CD4-positive, alpha-beta T cell treated with Interleukin-6 for 4 hours (primary cell): ENCODE measurements around the gene OSMR.
"Not testable (repeated sequence)": the region's sequence is repeated elsewhere in the genome, so short reads cannot be mapped to it uniquely, and the experiment has no call there.

Experiments
- DNase-seq: peaks from one replicate; pipeline ENCODE4 v3.0.0-alpha.2; 2020; ENCODE audit warnings: mixed read lengths

The OSMR gene

DNA sequence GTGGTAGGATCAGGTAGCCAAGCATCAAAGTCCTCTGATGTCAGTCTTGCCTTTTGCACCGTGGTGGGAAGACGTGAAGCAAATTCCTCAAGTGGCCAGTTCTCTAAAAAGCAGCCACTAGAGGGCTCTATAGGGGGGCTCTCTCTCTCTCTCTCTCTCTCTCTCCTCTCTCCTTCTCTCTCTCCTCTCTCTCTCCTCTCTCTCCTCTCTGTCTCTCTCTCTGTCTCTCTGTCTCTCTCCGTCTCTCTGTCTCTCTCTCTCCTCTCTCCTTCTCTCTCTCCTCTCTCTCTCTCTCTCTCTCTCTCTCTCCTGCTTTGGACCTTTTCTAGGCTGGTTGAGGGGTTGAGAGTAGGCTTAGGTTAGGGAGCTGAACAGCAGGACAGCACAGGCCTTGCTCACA lies 13.9 kb upstream of the OSMR start:
- no peak for DNase-seq

DNA sequence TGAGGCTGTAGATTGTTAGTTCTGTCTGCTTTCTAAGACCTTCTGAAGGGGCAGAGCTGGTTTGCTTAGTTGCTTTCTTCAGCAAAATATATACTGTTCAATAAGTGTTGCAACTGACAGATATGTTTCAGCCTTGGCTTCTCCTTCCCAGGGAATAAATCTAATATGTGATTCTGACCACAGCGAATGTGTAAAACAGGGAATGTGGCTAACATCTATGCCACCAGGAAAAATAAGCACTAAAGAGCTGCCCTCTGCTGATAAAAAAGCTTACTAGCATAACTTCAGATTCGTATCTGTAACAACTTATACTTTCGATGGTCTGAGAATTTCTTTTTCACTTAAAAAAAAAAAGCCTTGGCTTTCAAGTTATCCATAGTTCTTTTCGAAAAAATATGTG lies 13.0 kb upstream of the OSMR start:
- DNase-seq: no peak

DNA sequence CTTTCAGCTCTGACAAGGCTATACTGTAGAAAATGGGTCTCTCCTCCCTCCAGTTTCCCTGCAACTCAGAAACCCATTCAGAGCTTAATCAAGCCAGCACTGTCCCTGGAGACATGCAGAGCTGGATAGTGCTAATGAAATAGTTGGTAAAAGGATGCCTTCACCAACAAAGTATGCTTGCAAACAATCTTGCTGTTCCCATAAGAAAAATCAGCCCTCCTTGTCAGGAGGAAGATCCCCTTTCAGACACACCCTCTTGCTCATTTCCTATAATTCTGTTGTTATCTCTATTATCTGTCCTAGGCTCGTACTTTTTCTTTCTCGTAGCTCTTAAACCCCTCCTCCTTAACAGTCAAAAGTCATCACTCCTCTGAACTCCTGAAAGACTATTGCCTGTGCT lies 9.9 kb upstream of the OSMR start:
- DNase-seq: no peak

DNA sequence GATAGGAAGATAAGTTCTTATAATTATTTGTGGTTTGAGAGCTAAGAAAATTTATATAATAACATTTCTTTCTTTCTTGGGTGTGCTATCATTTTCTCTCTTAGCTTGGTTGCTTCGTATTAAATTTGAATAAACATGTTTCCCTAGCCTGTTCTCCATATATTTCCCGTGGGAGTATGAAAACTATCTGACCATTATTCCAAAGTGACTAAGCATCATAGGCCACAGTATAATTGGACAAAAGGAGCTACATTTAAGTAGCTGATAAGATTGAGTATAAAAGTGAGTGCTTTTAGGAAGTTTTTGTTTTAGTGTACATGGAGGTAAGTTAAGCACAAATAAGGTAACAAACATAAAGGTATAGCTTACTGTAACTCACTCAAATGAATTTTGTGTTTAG lies 8.4 kb upstream of the OSMR start:
- no peak for DNase-seq

DNA sequence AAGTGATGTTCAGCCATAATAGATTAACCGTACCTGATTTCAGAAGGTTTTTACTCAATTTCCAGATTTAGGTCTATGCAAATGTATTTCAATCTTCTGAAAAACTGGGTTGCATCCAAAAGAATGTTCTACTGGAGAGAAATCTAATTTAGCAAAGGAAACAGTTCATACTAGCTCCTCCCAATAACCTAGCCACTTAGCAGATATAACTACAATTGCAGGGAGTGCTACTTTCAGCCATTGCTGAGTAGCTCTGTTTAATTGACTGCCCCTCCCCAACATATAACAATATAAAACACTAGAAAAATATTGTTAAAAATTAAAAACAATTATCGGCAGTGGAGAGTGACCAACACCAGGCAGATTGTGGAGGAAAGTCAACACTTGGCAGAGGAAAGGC lies 7.9 kb upstream of the OSMR start:
- no peak for DNase-seq

DNA sequence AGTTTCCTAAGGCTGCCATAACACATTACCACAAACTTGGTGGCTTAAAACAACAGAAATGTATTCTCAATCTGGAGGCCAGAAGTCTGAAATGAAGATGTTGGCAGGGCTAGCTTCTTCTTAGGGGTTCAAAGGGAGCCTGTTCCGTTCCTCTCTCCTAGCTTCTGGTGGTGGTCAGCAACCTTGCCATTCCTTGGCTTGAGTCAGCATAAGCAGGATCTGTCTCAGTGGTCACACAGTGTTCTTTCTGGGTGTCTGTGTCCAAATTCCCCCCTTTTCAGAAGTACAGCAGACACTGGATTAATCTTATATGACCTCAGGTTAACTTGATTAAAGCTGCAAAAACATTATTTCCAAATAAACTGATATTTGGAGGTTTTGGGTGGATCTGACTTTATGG lies 2.1 kb upstream of the OSMR start:
- no peak for DNase-seq

DNA sequence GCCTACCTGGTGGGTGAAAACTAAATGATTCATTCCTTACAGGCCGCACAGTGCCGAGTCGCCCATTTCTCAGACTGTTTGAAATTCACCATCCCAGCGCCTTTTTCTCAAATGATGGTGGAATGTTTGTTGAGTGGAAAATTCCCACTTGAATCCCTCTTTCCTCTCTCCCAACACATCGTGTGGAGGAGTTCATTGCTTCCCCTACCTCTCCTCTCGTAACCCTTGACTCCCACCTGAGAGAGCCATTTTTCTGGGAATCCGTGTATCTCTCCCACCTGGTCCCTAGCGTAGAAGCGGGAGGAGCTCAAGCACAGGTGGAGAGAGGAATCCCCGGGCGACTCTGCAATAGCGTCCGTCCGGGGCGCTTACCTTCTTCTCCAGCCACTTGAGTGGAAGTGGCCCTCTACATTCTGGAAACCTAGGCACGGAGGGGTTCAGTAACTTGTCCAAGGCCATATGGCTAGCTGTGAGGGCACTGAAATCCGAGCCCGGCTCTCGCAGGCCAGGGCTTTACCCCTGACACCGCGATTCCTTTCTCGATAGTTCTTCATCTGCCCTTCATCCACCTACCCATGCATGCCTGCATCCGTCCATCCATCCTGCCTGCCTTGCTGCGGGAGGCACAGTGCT lies 683 bp downstream of the OSMR start:
- no peak for DNase-seq

DNA sequence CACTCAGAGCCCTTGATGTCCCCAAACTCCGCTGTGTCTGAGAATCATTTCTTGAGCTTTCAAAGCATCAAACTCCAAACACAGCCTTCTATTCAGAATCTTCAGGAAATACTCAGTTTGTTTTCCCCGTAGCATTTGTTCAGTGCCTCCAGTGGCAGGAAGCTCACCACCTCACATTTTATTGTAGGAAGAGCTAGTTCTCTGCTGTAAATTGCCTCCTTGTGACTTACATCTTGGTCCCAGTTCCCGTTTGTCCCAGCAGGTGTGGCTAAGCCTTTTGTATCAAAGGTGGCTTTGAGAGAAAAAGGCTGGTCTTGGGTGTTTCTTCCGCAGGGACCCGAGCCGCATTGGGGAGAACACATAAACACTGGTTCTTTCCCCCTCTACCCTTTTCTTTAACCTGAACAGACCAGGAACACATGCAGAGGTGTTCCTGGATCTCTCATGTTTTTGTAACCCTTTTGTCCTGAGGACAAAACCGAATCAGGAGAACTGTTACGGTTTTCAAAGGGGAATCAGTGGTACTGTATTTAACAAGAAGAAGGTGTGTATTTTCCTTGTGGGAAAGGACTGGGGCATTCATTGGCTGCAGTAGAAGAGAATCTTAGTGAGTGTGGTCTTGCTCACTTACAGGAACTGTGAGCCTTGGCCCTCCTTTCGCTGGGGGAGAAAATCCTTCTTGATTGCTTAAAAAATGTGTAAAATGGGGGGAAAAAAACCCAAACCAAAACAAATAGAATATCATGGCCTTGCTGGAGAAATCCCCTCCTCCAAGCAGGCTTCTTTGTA lies 1.9 kb downstream of the OSMR start:
- DNase-seq: no peak

DNA sequence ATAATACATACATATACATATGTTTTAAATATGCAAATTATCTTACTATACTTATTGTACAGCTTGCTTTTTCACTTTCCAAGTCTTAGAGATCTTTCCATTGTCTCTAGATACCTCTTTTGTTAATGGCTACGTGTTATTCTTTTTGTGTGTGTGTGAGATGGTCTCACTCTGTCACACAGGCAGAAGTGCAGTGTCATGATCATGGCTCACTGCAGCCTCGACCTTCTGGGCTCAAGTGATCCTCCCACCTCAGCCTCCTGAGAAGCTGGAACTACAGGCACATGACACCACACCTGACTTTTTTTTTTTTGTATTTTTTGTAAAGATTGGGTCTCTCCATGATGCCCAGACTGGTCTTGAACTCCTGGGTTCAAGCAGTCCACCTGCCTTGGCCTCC lies 2.8 kb downstream of the OSMR start:
- no peak for DNase-seq

DNA sequence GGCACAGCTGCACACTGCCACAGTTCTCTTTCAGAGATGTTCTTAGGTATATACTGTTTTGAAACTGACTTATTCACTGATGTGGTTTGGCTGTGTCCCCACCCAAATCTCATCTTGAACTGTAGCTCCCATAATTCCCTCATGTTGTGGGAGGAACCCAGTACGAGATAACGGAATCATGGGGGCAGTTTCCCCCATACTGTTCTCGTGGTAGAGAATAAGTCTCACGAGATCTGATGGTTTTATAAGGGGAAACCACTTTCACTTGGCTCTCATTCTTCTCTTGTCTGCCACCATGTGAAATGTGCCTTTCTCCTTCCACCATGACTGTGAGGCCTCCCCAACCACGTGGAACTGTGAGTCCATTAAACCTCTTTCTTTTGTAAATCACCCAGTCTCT lies 5.8 kb downstream of the OSMR start:
- DNase-seq: not testable (repeated sequence)

DNA sequence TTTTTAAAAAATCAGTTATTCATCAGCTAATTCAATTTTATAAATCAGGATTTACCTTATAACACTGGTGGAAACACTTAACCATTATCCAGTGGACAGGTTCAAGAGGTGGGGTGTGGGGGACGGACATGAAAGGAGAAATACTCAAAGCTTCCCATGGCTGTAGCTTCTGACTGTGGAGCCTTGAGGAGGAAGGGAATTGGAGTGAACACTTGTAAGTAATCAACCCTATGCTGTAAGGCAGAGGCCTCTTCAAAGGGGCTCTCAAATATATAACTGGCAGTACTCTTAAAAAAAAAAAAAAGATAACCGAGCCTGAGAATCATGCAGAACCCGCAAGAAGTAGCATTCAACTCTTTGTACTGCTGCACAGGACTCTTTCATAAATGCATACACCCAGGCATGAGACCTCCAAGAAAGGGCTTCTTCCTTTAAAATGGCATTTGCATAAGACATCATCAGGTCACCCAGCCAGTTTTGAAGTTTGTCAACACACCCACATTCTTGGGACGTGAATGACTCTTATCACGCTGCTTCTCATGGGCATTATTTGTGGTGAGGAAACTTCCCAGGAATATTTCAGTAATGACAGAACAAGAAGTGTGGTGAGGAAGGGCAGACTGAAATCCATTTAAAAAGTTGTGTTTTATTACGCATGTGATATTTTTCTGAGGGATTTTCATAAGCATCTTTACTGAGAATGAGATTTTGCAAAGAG lies 8.1 kb downstream of the OSMR start:
- DNase-seq: no peak

DNA sequence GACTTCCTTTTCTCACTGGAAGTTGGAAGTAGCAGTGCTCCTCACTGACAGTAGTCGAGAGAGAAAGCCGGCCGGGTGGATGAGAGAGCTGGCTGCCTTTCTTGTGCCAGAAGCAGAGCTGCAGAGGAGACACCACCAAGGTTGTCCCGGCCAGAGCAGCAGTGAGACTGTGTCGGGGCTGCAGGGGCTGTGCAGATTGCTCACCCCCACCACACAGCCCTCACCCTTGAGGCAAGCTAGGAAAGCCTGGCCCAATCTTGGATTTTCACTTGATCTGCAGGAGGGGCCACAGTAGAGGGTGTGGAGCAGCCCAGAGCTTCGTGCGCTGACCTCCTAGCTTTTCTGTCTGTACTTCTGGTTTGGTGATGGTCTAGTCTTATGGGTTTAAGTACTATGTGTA lies 9.1 kb downstream of the OSMR start:
- DNase-seq: no peak

DNA sequence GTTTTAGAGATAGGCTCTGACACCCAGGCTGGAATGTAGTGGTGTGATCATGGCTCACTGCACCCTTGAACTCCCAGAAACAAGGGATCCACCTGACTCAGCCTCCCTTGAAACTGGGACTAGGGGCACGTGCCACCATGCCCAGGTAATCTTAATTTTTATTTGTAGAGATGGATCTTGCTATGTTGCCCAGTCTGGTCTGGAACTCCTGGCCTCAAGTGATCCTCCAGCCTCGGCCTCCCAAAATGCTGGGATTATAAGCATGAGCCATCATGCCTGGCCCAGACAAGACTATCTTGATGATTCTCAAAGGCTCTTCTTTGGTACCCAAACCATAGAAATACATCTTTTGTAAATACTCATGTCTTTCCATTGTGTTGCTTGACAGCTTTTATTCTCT lies 10.8 kb downstream of the OSMR start:
- no peak for DNase-seq

DNA sequence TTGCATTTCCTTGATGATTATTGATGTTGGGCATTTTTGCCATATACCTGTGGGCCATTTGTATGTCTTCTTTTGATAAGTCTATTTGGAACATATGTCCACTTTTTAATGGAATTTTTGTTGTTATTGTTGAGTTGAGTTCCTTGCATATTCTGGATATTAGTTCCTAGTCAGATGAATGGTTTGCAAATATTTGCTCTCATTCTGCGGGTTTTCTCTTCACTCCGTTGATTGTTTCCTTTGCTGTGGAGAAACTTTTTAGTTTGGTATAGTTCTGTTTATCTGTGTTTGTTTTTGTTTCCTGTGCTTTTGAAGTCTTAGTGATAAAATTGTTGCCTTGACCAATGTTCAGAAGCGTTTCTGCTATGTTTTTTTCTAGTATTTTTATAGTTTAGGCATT lies 13.0 kb downstream of the OSMR start:
- DNase-seq: no peak

DNA sequence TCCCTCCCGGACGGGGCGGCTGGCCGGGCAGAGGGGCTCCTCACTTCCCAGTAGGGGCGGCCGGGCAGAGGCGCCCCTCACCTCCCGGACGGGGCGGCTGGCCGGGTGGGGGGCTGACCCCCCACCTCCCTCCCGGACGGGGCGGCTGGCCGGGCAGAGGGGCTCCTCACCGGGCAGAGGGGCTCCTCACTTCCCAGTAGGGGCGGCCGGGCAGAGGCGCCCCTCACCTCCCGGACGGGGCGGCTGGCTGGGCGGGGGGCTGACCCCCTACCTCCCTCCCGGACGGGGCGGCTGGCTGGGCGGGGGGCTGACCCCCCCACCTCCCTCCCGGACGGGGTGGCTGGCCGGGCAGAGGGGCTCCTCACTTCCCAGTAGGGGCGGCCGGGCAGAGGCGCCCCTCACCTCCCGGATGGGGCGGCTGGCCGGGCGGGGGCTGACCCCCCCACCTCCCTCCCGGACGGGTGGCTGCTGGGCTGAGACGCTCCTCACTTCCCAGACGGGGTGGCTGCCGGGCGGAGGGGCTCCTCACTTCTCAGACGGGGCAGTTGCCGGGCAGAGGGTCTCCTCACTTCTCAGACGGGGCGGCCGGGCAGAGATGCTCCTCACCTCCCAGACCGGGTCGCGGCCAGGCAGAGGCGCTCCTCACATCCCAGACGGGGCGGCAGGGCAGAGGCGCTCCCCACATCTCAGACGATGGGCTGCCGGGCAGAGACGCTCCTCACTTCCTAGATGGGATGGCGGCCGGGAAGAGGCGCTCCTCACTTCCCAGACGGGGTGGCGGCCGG lies 16.4 kb downstream of the OSMR start:
- not testable (repeated sequence) for DNase-seq

DNA sequence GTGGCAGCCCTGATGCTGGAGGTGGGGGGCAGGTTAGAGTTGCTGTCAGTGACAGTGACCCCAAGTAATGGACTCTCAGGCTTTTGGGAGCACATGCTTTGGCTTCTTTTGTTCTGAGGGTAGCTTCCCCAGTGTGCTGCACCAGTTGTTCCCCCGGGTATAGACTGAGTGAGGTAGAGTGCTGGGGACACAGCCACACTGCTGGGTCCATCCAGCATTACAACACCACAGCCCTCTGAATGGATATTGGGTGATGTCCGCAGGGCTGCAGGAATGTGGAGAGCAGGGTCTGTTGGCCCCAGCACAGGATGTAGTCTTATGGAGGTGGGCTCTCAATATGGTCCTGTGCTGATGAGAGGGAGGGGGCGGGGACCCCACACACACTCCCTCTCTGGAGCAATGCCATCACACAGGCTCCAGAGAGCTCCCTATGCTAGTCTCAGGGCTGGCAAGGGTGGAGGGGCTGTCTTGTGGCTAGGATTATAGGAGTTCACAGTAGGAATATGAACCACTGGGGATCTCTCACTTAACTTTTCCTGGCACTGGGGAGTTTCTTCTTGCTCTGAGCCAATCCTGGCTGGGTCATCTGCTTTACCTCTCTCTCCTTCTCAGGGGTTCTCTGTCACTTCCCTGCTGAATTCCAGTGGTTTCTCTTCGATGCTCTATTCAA lies 20.7 kb downstream of the OSMR start:
- no peak for DNase-seq

DNA sequence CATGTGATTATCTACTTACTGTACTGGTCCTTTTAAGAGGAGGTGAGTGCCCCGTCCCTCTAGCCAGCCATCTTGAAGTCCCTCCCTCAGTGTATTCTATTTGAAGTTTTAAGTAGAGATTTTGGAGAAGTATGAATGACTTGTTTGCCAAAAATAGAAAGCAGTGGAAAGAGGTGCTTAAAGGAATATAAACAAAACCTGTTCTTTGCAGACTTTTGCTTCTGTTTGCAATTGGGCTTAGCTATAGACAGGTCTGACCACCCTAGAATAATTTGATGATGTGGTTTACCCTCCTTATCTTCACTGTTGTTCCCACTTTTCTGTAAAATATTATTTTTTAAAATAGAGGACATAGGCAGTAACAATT lies 21.2 kb downstream of the OSMR start:
- no peak for DNase-seq

DNA sequence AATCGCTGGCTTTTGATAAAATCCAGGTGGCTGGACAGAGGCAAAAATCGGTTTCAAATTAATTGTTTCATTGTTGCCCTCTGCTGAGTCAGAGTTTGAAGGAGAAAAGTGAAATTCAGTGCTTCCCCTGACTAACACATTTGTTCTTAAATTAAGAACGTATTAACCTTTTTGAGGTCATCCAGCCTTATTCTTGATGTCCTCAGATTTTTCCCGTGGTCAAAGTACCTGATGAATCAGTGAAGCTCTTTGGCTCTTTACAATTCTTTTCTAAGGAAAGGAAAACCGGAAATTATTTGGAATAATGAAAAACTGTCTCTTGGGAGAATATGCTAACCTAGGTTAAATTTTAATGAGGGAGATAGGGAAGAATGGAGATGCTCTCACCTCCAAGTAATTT lies 21.6 kb downstream of the OSMR start:
- no peak for DNase-seq

DNA sequence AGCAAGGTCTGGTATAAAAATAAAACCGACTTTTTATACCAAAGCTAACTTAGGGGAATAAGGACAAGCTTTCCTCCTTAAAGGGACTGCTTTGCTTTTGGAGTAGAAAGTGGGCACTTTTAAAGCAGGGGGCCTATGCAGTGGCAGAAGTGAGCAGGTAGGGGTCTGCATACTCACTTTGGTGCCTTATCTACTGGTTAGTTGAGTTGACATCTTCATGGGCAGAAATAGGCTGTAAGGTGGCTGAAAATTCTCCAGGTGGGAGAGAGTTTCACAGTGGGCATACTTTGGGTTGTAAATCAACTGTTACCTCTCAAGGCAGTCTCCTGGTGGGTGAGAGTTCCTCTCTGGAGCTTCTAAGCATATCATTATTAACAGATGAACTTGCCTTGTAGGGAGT lies 24.8 kb downstream of the OSMR start:
- no peak for DNase-seq

DNA sequence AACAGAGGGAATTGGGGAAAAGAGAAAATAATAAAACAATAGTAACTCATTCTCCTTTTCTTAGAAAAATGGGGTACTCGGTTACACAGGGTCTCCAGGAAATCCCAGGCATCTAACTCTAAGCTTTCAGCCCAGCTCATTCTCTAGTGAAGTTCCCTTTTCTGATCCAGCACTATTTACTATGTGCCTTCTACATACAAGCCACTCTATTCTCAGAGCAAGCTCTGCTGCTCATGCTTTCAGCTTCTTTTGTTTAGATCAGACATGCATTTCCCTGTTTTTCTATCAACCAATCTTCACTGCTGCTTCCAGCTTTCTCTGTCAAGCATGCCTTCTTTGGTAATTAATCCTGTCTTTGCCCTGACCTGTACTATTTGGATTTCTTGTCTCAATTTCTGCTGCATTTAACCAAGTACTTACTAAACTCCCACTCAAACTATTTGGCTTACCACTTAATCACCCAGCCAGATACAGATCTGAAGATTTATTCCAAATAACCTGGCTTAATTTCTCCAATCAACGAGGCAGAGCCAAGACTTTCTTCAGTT lies 25.3 kb downstream of the OSMR start:
- DNase-seq: no peak

DNA sequence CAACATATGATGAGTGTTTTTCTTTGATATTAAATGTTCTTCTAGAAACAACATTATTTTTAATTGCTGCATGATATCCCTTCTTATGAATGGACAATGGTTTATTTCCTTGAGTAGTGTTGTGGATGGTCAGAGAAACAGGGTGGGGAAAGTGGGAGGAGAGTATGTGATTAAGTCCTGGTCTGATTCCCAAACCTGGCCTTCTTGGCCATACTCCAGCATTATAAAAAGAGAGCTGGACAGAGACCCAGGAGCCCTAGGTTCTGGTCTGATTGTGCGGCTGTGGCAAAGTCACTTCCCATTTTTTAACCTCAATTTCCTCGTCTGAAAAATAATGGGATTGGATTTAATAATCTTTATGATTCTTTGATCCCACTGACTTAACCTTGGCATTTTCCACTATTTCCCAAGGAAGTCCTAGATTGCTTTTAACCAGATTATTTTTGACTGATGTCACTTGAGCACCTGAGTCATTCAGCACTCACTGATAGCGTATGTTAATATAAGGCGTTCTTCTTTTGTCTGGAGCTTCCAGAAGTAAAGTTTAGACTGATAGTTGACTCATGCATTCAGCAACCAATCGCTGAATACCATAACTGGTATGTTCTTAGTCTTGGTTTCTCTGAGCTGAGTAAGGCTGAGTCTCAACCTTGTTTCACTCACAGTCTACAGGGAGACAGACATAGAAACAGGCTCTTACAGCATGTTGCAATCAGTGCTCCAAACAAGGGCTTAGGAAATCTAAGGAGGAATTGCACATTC lies 26.2 kb downstream of the OSMR start:
- DNase-seq: no peak

DNA sequence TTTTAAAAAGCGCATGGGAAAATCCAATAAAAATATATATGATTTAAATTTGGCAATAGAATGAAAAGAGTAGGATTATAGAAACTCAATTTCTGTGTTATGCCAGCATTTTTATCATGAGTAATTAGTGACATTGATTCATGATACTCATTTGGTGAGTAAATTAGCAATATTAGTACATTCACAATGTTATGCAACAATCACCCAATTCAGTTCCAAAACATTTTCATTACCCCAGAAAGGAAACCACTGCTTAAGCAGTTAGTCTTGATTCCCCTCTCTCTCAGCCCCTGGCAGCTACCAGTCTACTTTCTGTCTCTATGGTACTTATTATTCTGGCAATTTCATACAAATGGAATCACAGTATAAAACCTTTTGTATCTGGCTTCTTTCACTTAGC lies 27.0 kb downstream of the OSMR start:
- no peak for DNase-seq
